ENCODE results near the gene TFPT.

Gene TFPT

GRCh38 chr19:54081032-54081431 is 34.4 kb downstream of the TFPT start, which contains the start of gene TARM1:
Gene TARM1, minus strand, starts transcription at chr19:54081365. Its CDS starts 25 bp downstream, at chr19:54081340.
- in situ Hi-C loops (cut with HindIII; ENCODE audit: low sequenced_read_pairs), result no loop called here

- in situ Hi-C loops (cut with HindIII; ENCODE audit: low sequenced_read_pairs), result no loop called here
Measured at GRCh38 chr19:54077334-54077733, 38.1 kb downstream of the TFPT start.

- in situ Hi-C loops (cut with HindIII; ENCODE audit: low sequenced_read_pairs), result no loop called here
Measured at GRCh38 chr19:54074851-54075250, 40.6 kb downstream of the TFPT start.

- in situ Hi-C loops (cut with HindIII; ENCODE audit: low sequenced_read_pairs), result no loop called here
Measured at GRCh38 chr19:54073829-54074228, 41.6 kb downstream of the TFPT start.

GRCh38 chr19:54069470-54069869 is 46.0 kb downstream of the TFPT start:
- in situ Hi-C loops (cut with HindIII; ENCODE audit: low sequenced_read_pairs), result no loop called here

GRCh38 chr19:54063350-54064116 is 51.9 kb downstream of the TFPT start, which contains the start of gene VSTM1:
Gene VSTM1, minus strand, starts transcription at chr19:54063897. Its CDS starts 120 bp downstream, at chr19:54063777.
- in situ Hi-C loops (cut with HindIII; ENCODE audit: low sequenced_read_pairs), result no loop called here

GRCh38 chr19:54062643-54063042 is 52.8 kb downstream of the TFPT start:
- in situ Hi-C loops (cut with HindIII; ENCODE audit: low sequenced_read_pairs), result no loop called here

All from endothelial cell of hepatic sinusoid (primary cell).